Measurements from ENCODE around the gene AURKB.

The AURKB gene

DNA sequence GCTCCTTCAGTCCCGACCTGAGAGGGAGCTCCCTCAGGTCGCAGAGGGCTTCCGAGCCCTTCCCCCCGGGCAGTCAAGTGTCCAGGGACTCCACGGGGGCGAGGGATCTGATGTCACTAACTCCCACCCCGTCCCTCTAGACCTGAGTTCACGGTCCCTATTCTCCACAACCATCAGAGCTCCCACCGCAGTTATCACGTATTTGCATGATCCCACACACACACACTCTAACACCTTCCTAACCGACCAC lies 54.5 kb downstream of the AURKB start:
- Histone ChIP-seq H3K9ac (ENCODE audit: low read depth in 1 of 2, low read length in 2 of 2) (peak overlapping the region; percentile 97 to 100), H3K27me3 (ENCODE audit: control insufficient read depth in 2 of 2, insufficient read depth in 2 of 2, low read length in 2 of 2) (no peaks in the 10 kb centered on the region), H3K9me3 (ENCODE audit: control insufficient read depth in 2 of 2, low read length in 2 of 2) (no peaks in the 10 kb centered on the region), H3K27ac (ENCODE audit: low read depth in 2 of 2, low read length in 2 of 2) (peak overlapping the region; percentile 98 to 100), H3K4me1 (ENCODE audit: control insufficient read depth in 2 of 2, insufficient read depth in 2 of 2, low read length in 2 of 2) (peaks cover 56 to 65% of the 10 kb centered on the region in 2 donors), H3K4me3 (ENCODE audit: low read length in 2 of 2) (peak overlapping the region; percentile 95 to 99), H3K36me3 (ENCODE audit: control insufficient read depth in 2 of 2, insufficient read depth in 2 of 2, low read length in 2 of 2) (peaks cover 13% of the 10 kb centered on the region in 2 donors)

DNA sequence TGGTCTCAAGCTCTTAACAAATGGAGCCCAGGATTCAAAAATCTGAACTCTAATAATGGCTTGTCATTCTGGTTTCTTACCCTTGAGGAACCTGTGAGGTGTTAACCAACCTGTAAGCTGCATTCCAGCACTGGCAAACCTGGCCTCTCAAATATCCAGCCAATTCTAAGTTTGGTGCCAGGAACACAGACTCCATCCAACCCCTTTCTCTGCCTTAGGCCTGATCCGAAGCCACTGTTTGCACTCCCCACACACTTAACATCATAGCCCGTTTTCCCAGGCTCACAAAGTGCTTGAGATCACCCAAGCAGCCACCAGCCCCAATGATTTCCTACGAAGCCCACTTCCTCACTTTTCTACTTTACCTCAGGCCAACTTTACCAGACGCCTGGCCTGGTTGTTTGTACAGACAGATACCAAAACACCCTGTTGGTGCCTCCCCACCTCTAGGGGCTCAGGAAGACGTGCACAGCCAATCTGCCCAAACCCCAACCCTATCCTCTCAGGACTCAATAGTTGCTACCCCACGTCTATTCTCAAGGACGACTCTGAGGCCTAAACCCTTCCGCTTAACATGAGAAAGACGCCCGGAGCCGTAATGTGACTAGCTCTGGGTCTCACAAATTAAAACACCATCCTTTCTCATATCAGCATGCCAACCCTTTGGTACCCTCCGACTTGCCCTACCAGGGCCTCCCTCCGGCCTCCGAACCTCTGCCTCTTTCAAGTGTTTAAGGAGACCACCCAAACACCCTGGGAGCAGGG lies 55.0 kb downstream of the AURKB start:
- H3K27me3 ChIP-seq (ENCODE audit: control insufficient read depth in 2 of 2, insufficient read depth in 2 of 2, low read length in 2 of 2): no peaks in the 10 kb centered on the region
- H3K9me3 ChIP-seq (ENCODE audit: control insufficient read depth in 2 of 2, low read length in 2 of 2): no peaks in the 10 kb centered on the region
- H3K4me3 ChIP-seq (ENCODE audit: low read length in 2 of 2): peak overlapping the region; percentile 95 to 99
- H3K9ac ChIP-seq (ENCODE audit: low read depth in 1 of 2, low read length in 2 of 2): peak overlapping the region; percentile 97 to 100
- peak overlapping the region; percentile 98 to 100 for H3K27ac ChIP-seq (ENCODE audit: low read depth in 2 of 2, low read length in 2 of 2)
- H3K36me3 ChIP-seq (ENCODE audit: control insufficient read depth in 2 of 2, insufficient read depth in 2 of 2, low read length in 2 of 2): peaks cover 9 to 12% of the 10 kb centered on the region in 2 donors
- peaks cover 56 to 65% of the 10 kb centered on the region in 2 donors for H3K4me1 ChIP-seq (ENCODE audit: control insufficient read depth in 2 of 2, insufficient read depth in 2 of 2, low read length in 2 of 2)

Measured in mucosa of rectum (tissue), 2 donors.